B cell (primary cell): ENCODE results near the gene TMEM50B.

Source experiments
- CTCF ChIP-seq: fragments of 200-600 bp; IDR thresholded peaks from one replicate; pipeline ENCODE4 v1.8.0; 2022; ENCODE audit warnings: antibody characterized with exemption, mild to moderate bottlenecking
- EZH2 ChIP-seq: IDR thresholded peaks from 2 replicates; pipeline ENCODE4 v1.6.1; 2012; ENCODE audit warnings: borderline replicate concordance, low read depth, mild to moderate bottlenecking, moderate library complexity, low read length; ENCODE audit not compliant: insufficient read depth, poor library complexity, severe bottlenecking

GRCh38 chr21:33478182-33478581, 1.6 kb downstream of the TMEM50B start:
- no peak for TF ChIP-seq CTCF
- TF ChIP-seq EZH2, result no peak
